Gastroesophageal sphincter (tissue), 3 donors: Measurements from ENCODE around the gene DECR2.

Experiments used
- POLR2A ChIP-seq, 2 donors: fragments of 450-650 bp; IDR thresholded peaks; one replicate each; pipeline ENCODE4 v1.6.1; 2017; ENCODE audit warnings: antibody characterized with exemption in 2 of 2, mild to moderate bottlenecking in 2 of 2, moderate library complexity in 1 of 2
- POLR2AphosphoS5 ChIP-seq: sonication (generic); formaldehyde crosslinking; IDR thresholded peaks from one replicate; pipeline ENCODE4 v1.6.1; 2017; ENCODE audit warnings: antibody characterized with exemption
- TF ChIP-seq, protein P1 (sequence below), 4 experiments: fragments of 200-600 bp in 2 of 4; fragments of 450-650 bp in 2 of 4; sonication (generic) in 1 of 4; IDR thresholded peaks; one replicate each; pipeline ENCODE4 v1.5.1; 2017 to 2019; ENCODE audit warnings: antibody characterized with exemption in 4 of 4, mild to moderate bottlenecking in 2 of 4, moderate library complexity in 2 of 4

DNA sequence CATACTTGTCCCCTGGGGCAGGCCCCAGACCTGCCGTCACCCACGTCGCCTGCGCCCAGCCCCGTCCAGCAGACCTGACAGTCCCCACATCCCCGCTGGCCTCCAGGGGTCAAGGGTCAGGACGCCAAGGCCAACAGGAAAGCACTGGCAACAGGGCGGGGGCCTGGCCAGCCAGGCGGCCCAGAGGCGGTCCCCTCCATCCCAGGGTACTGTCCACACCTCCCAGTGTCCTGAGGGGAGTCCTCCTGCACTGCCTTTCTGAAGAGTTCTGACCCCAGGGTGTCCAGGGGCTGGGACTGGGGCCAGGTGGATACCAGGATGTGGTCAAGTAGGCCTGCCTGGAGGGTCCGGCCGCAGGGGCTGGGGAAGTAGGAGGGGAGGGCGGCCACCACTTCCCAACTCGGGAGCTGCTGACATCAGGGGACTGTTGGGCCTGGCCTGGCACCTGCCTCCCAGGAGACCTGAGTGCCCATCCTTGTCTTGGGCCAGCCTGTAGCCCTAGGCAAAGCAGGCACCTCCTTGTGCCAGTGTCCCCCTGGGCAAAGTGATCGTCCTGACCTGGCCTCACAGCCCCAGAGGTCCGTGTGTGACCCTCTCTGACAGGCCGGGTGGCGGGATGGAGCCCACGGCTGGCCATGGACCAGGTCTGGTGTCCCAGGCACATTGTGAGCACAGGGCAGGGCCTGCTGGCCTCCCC is 42.5 kb upstream of the DECR2 start:
- TF ChIP-seq, protein P1, sequence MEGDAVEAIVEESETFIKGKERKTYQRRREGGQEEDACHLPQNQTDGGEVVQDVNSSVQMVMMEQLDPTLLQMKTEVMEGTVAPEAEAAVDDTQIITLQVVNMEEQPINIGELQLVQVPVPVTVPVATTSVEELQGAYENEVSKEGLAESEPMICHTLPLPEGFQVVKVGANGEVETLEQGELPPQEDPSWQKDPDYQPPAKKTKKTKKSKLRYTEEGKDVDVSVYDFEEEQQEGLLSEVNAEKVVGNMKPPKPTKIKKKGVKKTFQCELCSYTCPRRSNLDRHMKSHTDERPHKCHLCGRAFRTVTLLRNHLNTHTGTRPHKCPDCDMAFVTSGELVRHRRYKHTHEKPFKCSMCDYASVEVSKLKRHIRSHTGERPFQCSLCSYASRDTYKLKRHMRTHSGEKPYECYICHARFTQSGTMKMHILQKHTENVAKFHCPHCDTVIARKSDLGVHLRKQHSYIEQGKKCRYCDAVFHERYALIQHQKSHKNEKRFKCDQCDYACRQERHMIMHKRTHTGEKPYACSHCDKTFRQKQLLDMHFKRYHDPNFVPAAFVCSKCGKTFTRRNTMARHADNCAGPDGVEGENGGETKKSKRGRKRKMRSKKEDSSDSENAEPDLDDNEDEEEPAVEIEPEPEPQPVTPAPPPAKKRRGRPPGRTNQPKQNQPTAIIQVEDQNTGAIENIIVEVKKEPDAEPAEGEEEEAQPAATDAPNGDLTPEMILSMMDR (IDR thresholded peaks at IDR 0.05): no peak
- TF ChIP-seq POLR2AphosphoS5 (no peak), POLR2A (IDR thresholded peaks at IDR 0.05) (no peak)
